GM18511 (cell line): ENCODE measurements around the gene CEP83.

ENCODE experiments used
- ATAC-seq: cut with Tn5 transposase; IDR thresholded peaks from one replicate; pipeline ENCODE4 v1.9.1; 2021; ENCODE audit warnings: mild to moderate bottlenecking, moderate library complexity; ENCODE audit not compliant: unreplicated experiment

Gene CEP83

GRCh38 chr12:94273272-94273671, 186.4 kb downstream of the CEP83 start:
- ATAC-seq, result no peak

- ATAC-seq, result no peak
Observed at GRCh38 chr12:94272280-94272679, 187.4 kb downstream of the CEP83 start.

GRCh38 chr12:94271351-94271750, 188.3 kb downstream of the CEP83 start:
- ATAC-seq, result peak; percentile 35

- peak; percentile 58 for ATAC-seq
Observed at GRCh38 chr12:94269316-94269999, 190.2 kb downstream of the CEP83 start.

GRCh38 chr12:94267921-94268471, 191.7 kb downstream of the CEP83 start:
- ATAC-seq, result no peak

GRCh38 chr12:94267537-94267872, 192.2 kb downstream of the CEP83 start:
- ATAC-seq, result no peak

GRCh38 chr12:94266796-94267536, 192.7 kb downstream of the CEP83 start:
- ATAC-seq, result no peak

GRCh38 chr12:94265966-94266745, 193.5 kb downstream of the CEP83 start:
- no peak for ATAC-seq

GRCh38 chr12:94265539-94265938, 194.1 kb downstream of the CEP83 start:
- no peak for ATAC-seq

GRCh38 chr12:94264736-94265485, 194.8 kb downstream of the CEP83 start:
- no peak for ATAC-seq

- ATAC-seq, result no peak
Observed at GRCh38 chr12:94263905-94264561, 195.6 kb downstream of the CEP83 start.

GRCh38 chr12:94263011-94263811, 196.5 kb downstream of the CEP83 start:
- peak; percentile 69 for ATAC-seq

GRCh38 chr12:94262228-94263010, 197.2 kb downstream of the CEP83 start:
- peak; percentile 62 for ATAC-seq

GRCh38 chr12:94261786-94262185, 197.9 kb downstream of the CEP83 start:
- ATAC-seq, result no peak

- ATAC-seq, result no peak
Observed at GRCh38 chr12:94261119-94261518, 198.5 kb downstream of the CEP83 start.

- ATAC-seq, result no peak
Observed at GRCh38 chr12:94260717-94261116, 198.9 kb downstream of the CEP83 start.

- ATAC-seq, result no peak
Observed at GRCh38 chr12:94260017-94260416, 199.7 kb downstream of the CEP83 start.

- ATAC-seq, result no peak
Observed at GRCh38 chr12:94258593-94258992, 201.1 kb downstream of the CEP83 start.
